ENCODE measurements around the gene PRKCE. TPM values are rescaled to one million over a fixed set of nuclear protein-coding genes. Genes with fewer than 3 reads are reported as not detected.

PRKCE gene
- total and polyA plus RNA-seq, 2 experiments from 2014 or later, result 0.94 to 1.2 TPM

GRCh38 chr2:45696708-45697107 lies 45.2 kb downstream of the PRKCE start:
- H3K36me3 Mint-ChIP-seq (ENCODE audit: low read depth), result no peaks in the 10 kb centered on the region
- TF ChIP-seq REST (IDR thresholded peaks at IDR 0.05; ENCODE audit: unreplicated experiment), result no peak
- TF ChIP-seq ZNF331 (CRISPR knock-in tag; IDR thresholded peaks at IDR 0.05; ENCODE audit: low read depth), result no peak
- no peak for TF ChIP-seq EZH2 (IDR thresholded peaks at IDR 0.05; ENCODE audit: low read depth, unreplicated experiment)
- TF ChIP-seq ZNF462 (CRISPR knock-in tag; IDR thresholded peaks at IDR 0.05), result no peak
- TF ChIP-seq EZH2phosphoT487 (IDR thresholded peaks at IDR 0.05; ENCODE audit: unreplicated experiment), result no peak
- no peak for TF ChIP-seq JUNB (IDR thresholded peaks at IDR 0.05; ENCODE audit: unreplicated experiment)
- no peak for TF ChIP-seq ZNF114 (CRISPR knock-in tag; IDR thresholded peaks at IDR 0.05)
- no peak for TF ChIP-seq STAT1 (IDR thresholded peaks at IDR 0.05; ENCODE audit: unreplicated experiment)
- no peak for TF ChIP-seq CTCF (conservative IDR thresholded peaks at IDR 0.05; ENCODE audit: low read depth in 2 of 2)
- no peak for TF ChIP-seq ETS1 (IDR thresholded peaks at IDR 0.05)
- TF ChIP-seq NANOG (IDR thresholded peaks at IDR 0.05; ENCODE audit: borderline replicate concordance), result no peak
- no peak for TF ChIP-seq CREB1 (CRISPR knock-in tag; IDR thresholded peaks at IDR 0.05; ENCODE audit: low read depth)
- TF ChIP-seq POLR2AphosphoS5 (IDR thresholded peaks at IDR 0.05; ENCODE audit: low read depth), result no peak
- Histone ChIP-seq H3K27me3 (ENCODE audit: insufficient read depth) (no peaks in the 10 kb centered on the region), H2AFZ (peak overlapping the region; percentile 43), H3K79me2 (replicated peaks; ENCODE audit: insufficient read depth) (no peaks in the 10 kb centered on the region), H3K27ac (ENCODE audit: low read depth) (no peak overlapping the region), H3K9me2 (ENCODE audit: insufficient read depth) (0 out of 2 replicates have a peak, but pooled peaks cover 4% of the 10 kb centered on the region), H3F3A (replicated peaks; ENCODE audit: low read depth) (no peaks in the 10 kb centered on the region), H3K4me3 (no peak overlapping the region), H3K4me2 (no peak overlapping the region), H4K20me1 (replicated peaks; ENCODE audit: insufficient read depth) (no peaks in the 10 kb centered on the region), H3K36me3 (ENCODE audit: insufficient read depth) (no peaks in the 10 kb centered on the region), H3K4me1 (ENCODE audit: insufficient read depth) (no peaks in the 10 kb centered on the region)
- no peak overlapping the region for H3K4me3 Mint-ChIP-seq
- no peak overlapping the region for H3K27ac Mint-ChIP-seq
- peaks cover 7% of the 10 kb centered on the region for H3K27me3 Mint-ChIP-seq (ENCODE audit: insufficient read depth, low read depth, poor library complexity)
- H3K9me3 Mint-ChIP-seq, result no peaks in the 10 kb centered on the region
- peaks cover 3% of the 10 kb centered on the region; the same call in 1 of the 3 replicates for H3K4me1 Mint-ChIP-seq
- DNase-seq (ENCODE audit: low spot score), result no peak
- ATAC-seq, result no peak
